Esophagus muscularis mucosa (tissue), 4 donors: ENCODE data around the gene CD79A.

ENCODE experiments used
- CTCF ChIP-seq, 3 experiments: fragments of 200-600 bp in 2 of 3; fragments of 450-650 bp in 1 of 3; sonication (generic) in 2 of 3; IDR thresholded peaks; one replicate each; pipeline ENCODE4 v1.5.1; 2017 to 2019; ENCODE audit warnings: antibody characterized with exemption in 3 of 3, mild to moderate bottlenecking in 2 of 3, moderate library complexity in 1 of 3
- EP300 ChIP-seq: sonication (generic); formaldehyde crosslinking; IDR thresholded peaks from one replicate; pipeline ENCODE4 v1.6.1; 2017; ENCODE audit warnings: antibody characterized with exemption
- POLR2A ChIP-seq: fragments of 450-650 bp; IDR thresholded peaks from one replicate; pipeline ENCODE4 v1.6.1; 2017; ENCODE audit warnings: antibody characterized with exemption, moderate library complexity, mild to moderate bottlenecking, low read depth
- POLR2AphosphoS5 ChIP-seq, 2 donors: sonication (generic); formaldehyde crosslinking; IDR thresholded peaks; one replicate each; pipeline ENCODE4 v1.6.1; 2017; ENCODE audit warnings: antibody characterized with exemption in 2 of 2

GRCh38 chr19:41918095-41918494 lies 41.0 kb downstream of the CD79A start:
- TF ChIP-seq CTCF (IDR thresholded peaks at IDR 0.05) (no peak), POLR2A (no peak), POLR2AphosphoS5 (IDR thresholded peaks at IDR 0.05) (no peak), EP300 (no peak)
